Liver (tissue), 9 donors: Measurements from ENCODE around the gene SMARCC2. TPM values are rescaled to one million over a fixed set of nuclear protein-coding genes. Genes with fewer than 3 reads are reported as not detected.

ENCODE experiments used
- DNase-seq: peaks from one replicate; pipeline ENCODE4 v3.0.0-alpha.2; 2017; ENCODE audit warnings: low spot score
- H3K27ac ChIP-seq, 2 donors: one replicate each; pipeline ENCODE4 v1.7.0; 2013; ENCODE audit warnings: inconsistent platforms in 2 of 2, low read length in 2 of 2, control low read depth in 1 of 2, low read depth in 1 of 2, mild to moderate bottlenecking in 1 of 2
- H3K27me3 ChIP-seq, 4 donors: one replicate each; pipeline versions ENCODE4 v1.6.1 to v1.7.0; 2013; ENCODE audit warnings: low read length in 3 of 4, inconsistent platforms in 1 of 4, mild to moderate bottlenecking in 1 of 4, moderate library complexity in 1 of 4; ENCODE audit not compliant: control insufficient read depth in 4 of 4, insufficient read depth in 4 of 4
- H3K36me3 ChIP-seq, 4 donors: one replicate each; pipeline versions ENCODE4 v1.6.1 to v1.7.0; 2013; ENCODE audit warnings: low read length in 3 of 4, mild to moderate bottlenecking in 3 of 4, low read depth in 1 of 4, moderate library complexity in 1 of 4; ENCODE audit not compliant: control insufficient read depth in 4 of 4, insufficient read depth in 3 of 4
- H3K4me1 ChIP-seq, 4 donors: one replicate each; pipeline versions ENCODE4 v1.6.1 to v1.7.0; 2013; ENCODE audit warnings: low read length in 3 of 4, mild to moderate bottlenecking in 3 of 4, moderate library complexity in 1 of 4; ENCODE audit not compliant: control insufficient read depth in 4 of 4, insufficient read depth in 4 of 4
- H3K4me3 ChIP-seq, 3 donors: one replicate each; pipeline versions ENCODE4 v1.6.1 to v1.7.0; 2013; ENCODE audit warnings: low read length in 3 of 3, control low read depth in 1 of 3, low read depth in 1 of 3, mild to moderate bottlenecking in 1 of 3
- H3K9ac ChIP-seq, 2 donors: one replicate each; pipeline ENCODE4 v1.7.0; 2013; ENCODE audit warnings: low read length in 2 of 2, mild to moderate bottlenecking in 2 of 2, moderate library complexity in 2 of 2, control low read depth in 1 of 2, low read depth in 1 of 2
- H3K9me3 ChIP-seq, 4 donors: one replicate each; pipeline versions ENCODE4 v1.6.1 to v1.7.0; 2013; ENCODE audit warnings: low read length in 3 of 4; ENCODE audit not compliant: control insufficient read depth in 4 of 4
- ATF3 ChIP-seq: IDR thresholded peaks from 2 replicates; pipeline ENCODE4 v1.6.1; 2016; ENCODE audit warnings: antibody characterized with exemption
- CTCF ChIP-seq: fragments of 150-350 bp; IDR thresholded peaks from 2 replicates; pipeline ENCODE4 v1.5.1; 2017; ENCODE audit warnings: improper control_type of control experiment, low read depth, low read length; ENCODE audit not compliant: missing input control
- FOXA2 ChIP-seq: IDR thresholded peaks from 2 replicates; pipeline ENCODE4 v1.6.1; 2016; ENCODE audit warnings: antibody characterized with exemption
- GABPA ChIP-seq, 2 donors: IDR thresholded peaks in 1 of 2; conservative IDR thresholded peaks in 1 of 2; 2 replicates each; pipeline ENCODE4 v1.6.1; 2016; ENCODE audit warnings: antibody characterized with exemption in 2 of 2, mild to moderate bottlenecking in 1 of 2, moderate library complexity in 1 of 2
- HNF4A ChIP-seq, 2 donors: conservative IDR thresholded peaks; 2 replicates each; pipeline ENCODE4 v1.6.1; 2016; ENCODE audit warnings: antibody characterized with exemption in 2 of 2, mild to moderate bottlenecking in 2 of 2
- HNF4G ChIP-seq: IDR thresholded peaks from 2 replicates; pipeline ENCODE4 v1.6.1; 2016; ENCODE audit warnings: antibody characterized with exemption
- JUND ChIP-seq, 2 donors: IDR thresholded peaks; 2 replicates each; pipeline ENCODE4 v1.6.1; 2016; ENCODE audit warnings: antibody characterized with exemption in 2 of 2
- NR2F2 ChIP-seq: IDR thresholded peaks from 2 replicates; pipeline ENCODE4 v1.6.1; 2016; ENCODE audit warnings: antibody characterized with exemption
- RAD21 ChIP-seq, 2 donors: IDR thresholded peaks; 2 replicates each; pipeline ENCODE4 v1.6.1; 2016; ENCODE audit warnings: antibody characterized with exemption in 2 of 2, mild to moderate bottlenecking in 2 of 2
- REST ChIP-seq: IDR thresholded peaks from 2 replicates; pipeline ENCODE4 v1.6.1; 2016; ENCODE audit warnings: antibody characterized with exemption, mild to moderate bottlenecking
- RXRA ChIP-seq, 2 donors: IDR thresholded peaks; 2 replicates each; pipeline ENCODE4 v1.6.1; 2017 to 2018; ENCODE audit warnings: antibody characterized with exemption in 2 of 2, mild to moderate bottlenecking in 1 of 2
- SP1 ChIP-seq: IDR thresholded peaks from 2 replicates; pipeline ENCODE4 v1.6.1; 2018; ENCODE audit warnings: antibody characterized with exemption, mild to moderate bottlenecking
- TAF1 ChIP-seq: conservative IDR thresholded peaks from 2 replicates; pipeline ENCODE4 v1.6.1; 2016; ENCODE audit warnings: antibody characterized with exemption, mild to moderate bottlenecking
- WGBS: extraction: QIAGEN DNeasy Blood & Tissue Kit; methylation state at CpG from one replicate; pipeline ENCODE4 v1.1.7; 2013; 5-methylcytosine and 5-hydroxymethylcytosine counted together
- polyA plus RNA-seq, 2 donors: library from polyadenylated mRNA; stranded (reverse) in 1 of 2; unstranded in 1 of 2; fragments of 200-250 nt in 1 of 2; fragments of >200 nt in 1 of 2; fragmentation: Nextera tagmentation in 1 of 2; extraction: Ambion mirVana in 1 of 2; gene quantifications; one replicate each; pipeline versions ENCODE4 v1.2.1 to v1.2.3, GENCODE V29; 2013 to 2015
- total RNA-seq, 2 donors: library from RNA; depleted of rRNA; stranded (reverse); fragments of >200 nt; gene quantifications; one replicate each; pipeline ENCODE4 v1.2.3, GENCODE V29; 2014
- donor health status: healthy.
- donor health status: healthy.
- donor health status: healthy.
- donor health status: healthy.
- donor health status: healthy.

Gene SMARCC2
- total and polyA plus RNA-seq, 4 donors = 12.8 to 24.8 (median 22.5) TPM

GRCh38 chr12:56145217-56145616, 44.1 kb downstream of the SMARCC2 start:
- Histone ChIP-seq H3K9ac (no peak overlapping the region), H3K9me3 (no peaks in the 10 kb centered on the region), H3K36me3 (peaks cover 11 to 42% (median 31%) of the 10 kb centered on the region in 4 donors), H3K27ac (no peak overlapping the region), H3K27me3 (no peaks in the 10 kb centered on the region), H3K4me3 (no peak overlapping the region), H3K4me1 (peaks cover 0 to 5% (median 0%) of the 10 kb centered on the region in 4 donors)
- TF ChIP-seq ATF3 = no peak
- no peak for TF ChIP-seq REST
- TF ChIP-seq TAF1 = no peak
- no peak for TF ChIP-seq SP1
- TF ChIP-seq FOXA2 = no peak
- no peak for TF ChIP-seq CTCF
- no peak for TF ChIP-seq RXRA (IDR thresholded peaks at IDR 0.05)
- no peak for TF ChIP-seq HNF4G
- no peak for DNase-seq
- WGBS = 93% methylated on average over 3 of the region's 3 CpGs

- Histone ChIP-seq H3K4me3 (no peak overlapping the region), H3K9me3 (no peaks in the 10 kb centered on the region), H3K9ac (no peak overlapping the region), H3K27ac (no peak overlapping the region), H3K4me1 (peaks cover 0 to 5% (median 0%) of the 10 kb centered on the region in 4 donors), H3K27me3 (no peaks in the 10 kb centered on the region), H3K36me3 (peaks cover 11 to 50% (median 38%) of the 10 kb centered on the region in 4 donors)
- no peak for TF ChIP-seq GABPA (IDR thresholded peaks at IDR 0.05 in 1 of 2, conservative IDR thresholded peaks at IDR 0.05 in 1 of 2)
- peak; percentile 66 for TF ChIP-seq NR2F2
- 82% methylated on average over 8 of the region's 8 CpGs for WGBS
- no peak for DNase-seq
These were observed 45.4 kb downstream of the SMARCC2 start for GRCh38 chr12:56143870-56144269.

- Histone ChIP-seq H3K27me3 (no peaks in the 10 kb centered on the region), H3K9ac (no peak overlapping the region), H3K9me3 (no peaks in the 10 kb centered on the region), H3K4me3 (no peak overlapping the region), H3K4me1 (peaks cover 0 to 5% (median 0%) of the 10 kb centered on the region in 4 donors), H3K27ac (no peak overlapping the region), H3K36me3 (peaks cover 15 to 56% (median 44%) of the 10 kb centered on the region in 4 donors)
- TF ChIP-seq ATF3 (no peak), JUND (IDR thresholded peaks at IDR 0.05) (no peak), NR2F2 (no peak), HNF4A (conservative IDR thresholded peaks at IDR 0.05) (no peak), HNF4G (no peak), RAD21 (IDR thresholded peaks at IDR 0.05) (no peak)
- no peak for DNase-seq
- WGBS = 82% methylated on average over 4 of the region's 4 CpGs
These were observed 46.1 kb downstream of the SMARCC2 start for GRCh38 chr12:56143217-56143616.
